Embryonic facial prominence (tissue), 1 donor: Measurements from ENCODE around the gene PCBP2.
"Not testable (repeated sequence)": the region's sequence is repeated elsewhere in the genome, so short reads cannot be mapped to it uniquely, and the experiment has no call there.

ENCODE experiments used
- DNase-seq: peaks from one replicate; pipeline ENCODE4 v3.0.0-alpha.2; 2016; ENCODE audit errors: extremely low spot score

Gene PCBP2

DNA sequence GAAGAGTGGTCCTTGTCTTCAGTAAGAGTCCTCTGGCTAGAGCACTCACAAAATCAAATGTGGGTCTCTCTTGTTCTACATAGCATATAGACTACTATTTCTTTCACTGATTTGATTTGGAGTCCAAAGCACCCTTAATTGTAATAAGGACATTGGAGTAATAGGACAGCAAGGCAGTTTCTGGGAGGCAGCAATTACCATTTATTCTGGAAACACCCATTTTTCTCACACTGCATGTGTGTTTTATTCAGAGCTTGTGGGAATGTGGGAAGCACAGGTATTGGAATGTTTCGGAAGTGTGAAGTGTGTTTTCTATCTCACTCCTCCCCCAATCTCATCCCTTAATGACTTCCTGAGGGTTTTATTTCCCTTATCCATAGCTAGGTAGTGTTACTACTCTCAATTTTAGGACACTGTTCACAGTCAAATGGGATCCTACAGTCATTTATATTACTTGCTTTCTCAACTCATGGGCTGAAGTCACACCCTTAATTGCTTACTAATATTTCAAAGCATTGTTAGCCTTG, 20.2 kb downstream of the PCBP2 start:
- no peak for DNase-seq

DNA sequence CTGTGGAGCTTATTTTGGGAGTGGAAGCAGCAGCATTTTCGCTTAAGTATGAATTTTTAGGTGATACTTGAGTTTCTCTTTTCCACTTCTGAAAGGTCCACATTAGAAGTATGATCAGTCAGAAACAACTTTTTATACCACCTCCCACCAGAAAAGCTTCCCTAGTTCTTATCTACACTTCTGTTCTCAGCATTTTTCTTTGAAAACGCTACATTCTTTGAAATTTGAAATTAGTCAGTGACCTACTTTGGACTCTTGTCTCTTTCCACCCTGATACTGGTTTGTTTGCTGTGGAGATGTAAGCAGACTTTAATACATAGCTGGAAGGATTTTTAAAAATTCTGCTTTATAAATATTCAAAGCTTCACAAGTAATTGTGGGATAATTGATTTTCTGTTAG, 22.2 kb downstream of the PCBP2 start:
- no peak for DNase-seq

DNA sequence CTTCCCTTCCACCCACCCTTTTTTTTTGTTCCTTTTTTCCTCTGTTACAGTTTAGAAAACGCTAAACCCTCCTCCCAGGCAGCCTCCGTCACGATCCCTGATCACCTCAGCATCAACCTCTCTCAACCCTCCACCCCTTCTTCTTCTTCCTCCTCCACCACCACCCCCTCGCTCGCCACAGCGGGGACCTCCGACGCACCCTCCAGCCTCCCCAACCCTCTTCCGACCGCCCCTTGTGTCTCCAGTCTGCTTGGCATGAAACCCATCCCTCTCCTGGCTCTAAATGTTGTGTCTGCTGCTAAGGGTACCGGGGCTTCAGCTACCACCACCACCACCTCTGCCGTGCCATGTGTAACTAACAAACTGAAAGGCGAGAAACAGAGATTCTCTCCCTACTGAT, 22.9 kb downstream of the PCBP2 start:
- no peak for DNase-seq

DNA sequence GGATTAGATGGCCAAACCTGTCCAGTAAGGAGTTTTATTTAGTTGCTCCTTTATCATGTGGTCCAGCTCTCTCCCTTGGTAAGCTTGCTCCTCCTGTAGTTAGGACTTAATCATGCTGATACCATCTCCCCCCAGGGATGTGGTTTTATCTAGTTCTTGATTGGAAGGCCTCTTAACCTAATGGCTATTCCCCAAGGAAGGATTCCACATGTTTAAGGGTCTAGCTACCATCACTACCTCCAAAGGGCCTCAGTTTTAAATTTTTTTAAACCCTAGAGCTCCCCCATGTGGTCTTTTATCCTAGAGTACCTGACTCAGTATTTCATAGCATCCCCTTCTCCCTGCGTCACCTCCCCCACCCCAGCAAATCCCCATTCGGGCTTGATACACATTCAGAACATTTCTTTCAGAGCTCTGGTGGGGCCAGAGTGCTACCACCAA, 24.9 kb downstream of the PCBP2 start:
- DNase-seq, result no peak

DNA sequence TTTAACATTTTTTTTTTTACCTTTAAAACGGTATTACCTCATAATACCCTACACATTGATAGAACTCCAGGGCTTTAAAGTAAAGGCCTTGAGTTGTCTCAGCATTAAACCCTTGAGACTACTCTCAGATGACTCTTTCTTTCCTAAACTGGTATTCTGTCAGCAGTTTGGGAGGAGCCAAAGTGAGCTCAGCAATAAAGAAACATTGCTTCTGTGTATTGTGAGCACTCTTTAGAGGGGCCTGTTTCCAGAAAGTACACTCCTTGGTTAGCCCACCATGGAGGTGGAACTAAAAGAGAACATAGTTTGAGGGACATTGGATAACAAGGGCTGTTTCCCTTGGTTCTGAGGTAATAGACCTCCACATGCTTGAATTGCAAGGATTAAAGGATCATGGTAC, 27.0 kb downstream of the PCBP2 start:
- DNase-seq, result no peak

DNA sequence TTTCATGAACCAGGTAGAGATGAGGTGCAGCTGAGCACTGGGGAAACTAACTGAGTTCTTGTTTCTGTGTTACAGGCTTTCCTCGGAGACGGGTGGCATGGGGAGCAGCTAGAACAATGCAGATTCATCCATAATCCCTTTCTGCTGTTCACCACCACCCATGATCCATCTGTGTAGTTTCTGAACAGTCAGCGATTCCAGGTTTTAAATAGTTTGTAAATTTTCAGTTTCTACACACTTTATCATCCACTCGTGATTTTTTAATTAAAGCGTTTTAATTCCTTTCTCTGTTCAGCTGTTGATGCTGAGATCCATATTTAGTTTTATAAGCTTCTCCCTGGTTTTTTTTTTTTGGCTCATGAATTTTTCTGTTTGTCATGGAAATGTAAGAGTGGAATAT, 27.4 kb downstream of the PCBP2 start:
- no peak for DNase-seq

DNA sequence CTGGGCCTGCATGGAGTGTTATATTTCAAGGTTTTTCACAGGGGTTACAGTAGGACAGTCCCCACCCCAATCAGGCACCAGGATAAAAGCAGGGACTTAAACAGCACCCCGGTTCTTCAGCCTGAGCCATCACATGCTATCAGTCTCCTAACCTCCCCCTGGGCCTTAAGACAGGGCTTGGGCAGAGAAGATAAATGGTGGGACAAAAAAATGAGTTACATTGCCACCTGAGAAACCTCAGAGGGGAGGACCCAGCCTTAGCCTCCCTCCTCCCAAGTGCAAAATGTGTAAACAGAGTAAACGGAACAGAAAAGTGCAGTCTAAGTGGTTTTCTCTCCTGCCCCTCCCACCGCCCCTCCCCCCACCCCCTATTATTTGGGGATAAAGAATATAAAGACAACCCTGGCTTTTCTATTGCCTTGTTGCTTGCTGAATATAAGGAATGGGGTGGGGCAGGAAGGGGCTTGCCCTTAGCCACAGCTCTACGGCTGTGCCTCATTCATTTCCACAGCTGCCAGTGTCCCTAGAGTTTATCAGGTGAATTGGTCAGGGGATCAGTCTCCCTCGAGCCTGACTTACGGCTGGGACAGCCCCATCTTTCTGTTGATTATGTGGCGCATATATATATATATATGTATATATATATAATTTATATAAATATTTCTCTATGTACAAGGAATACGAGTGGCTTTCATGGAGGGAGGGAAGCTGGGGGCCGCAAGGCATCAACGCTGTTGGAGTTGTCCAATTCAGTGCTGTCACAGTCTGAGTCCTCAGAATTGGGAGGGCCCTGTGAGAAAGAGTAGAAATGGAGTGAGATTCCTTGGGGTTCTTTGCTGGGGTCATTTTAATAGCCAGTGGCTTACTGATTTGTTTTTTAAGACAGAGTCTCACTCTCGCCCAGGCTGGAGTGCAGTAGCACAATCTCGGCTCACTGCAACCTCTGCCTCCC, 28.9 kb downstream of the PCBP2 start:
- no peak for DNase-seq

DNA sequence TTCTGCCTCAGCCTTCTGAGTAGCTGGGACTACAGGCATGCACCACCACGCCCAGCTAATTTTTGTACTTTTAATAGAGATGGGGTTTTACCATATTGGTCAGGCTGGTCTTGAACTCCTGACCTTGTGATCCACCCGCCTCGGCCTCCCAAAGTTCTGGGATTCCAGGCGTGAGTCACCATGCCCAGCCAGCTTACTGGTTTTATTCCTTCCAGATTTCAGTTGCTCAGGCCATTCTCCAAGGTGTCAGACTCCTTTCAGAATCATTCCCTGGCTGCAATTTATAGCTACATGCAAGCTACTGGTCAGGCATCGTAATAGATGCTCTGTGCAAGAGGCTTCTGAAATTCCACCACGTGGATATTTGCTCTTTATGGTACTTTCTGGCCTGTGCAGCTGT, 29.6 kb downstream of the PCBP2 start:
- not testable (repeated sequence) for DNase-seq

DNA sequence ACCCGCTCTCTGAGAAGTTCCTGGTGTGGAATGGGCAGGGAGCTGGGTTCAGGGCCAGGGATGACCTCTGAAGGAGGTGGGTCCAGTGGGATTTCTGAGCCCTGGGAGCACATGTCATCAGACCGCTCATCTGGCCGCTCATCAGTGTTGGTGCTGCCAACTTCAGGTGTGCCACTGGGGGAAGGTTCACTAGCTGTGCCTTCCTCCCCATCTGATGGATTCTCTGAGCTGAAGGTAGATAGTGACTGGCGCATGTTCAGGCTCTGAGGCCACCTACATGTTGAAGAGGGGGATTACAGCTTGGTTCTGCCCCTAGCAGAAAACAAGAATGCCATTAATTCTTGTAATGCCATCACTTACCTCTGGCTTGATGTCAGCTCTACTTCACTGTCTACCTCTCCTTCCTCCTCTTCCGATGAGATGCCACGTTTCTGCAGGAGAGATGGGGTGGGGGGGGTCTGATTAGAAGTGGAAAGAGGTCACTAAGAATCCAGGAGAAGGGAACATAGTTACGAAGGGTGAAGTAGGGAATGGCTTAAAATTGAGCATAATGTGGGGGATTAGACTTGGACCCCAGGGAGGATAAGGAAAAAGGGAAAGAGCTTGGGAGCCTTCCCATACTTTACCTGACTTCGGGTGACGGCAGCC, 30.2 kb downstream of the PCBP2 start:
- no peak for DNase-seq

DNA sequence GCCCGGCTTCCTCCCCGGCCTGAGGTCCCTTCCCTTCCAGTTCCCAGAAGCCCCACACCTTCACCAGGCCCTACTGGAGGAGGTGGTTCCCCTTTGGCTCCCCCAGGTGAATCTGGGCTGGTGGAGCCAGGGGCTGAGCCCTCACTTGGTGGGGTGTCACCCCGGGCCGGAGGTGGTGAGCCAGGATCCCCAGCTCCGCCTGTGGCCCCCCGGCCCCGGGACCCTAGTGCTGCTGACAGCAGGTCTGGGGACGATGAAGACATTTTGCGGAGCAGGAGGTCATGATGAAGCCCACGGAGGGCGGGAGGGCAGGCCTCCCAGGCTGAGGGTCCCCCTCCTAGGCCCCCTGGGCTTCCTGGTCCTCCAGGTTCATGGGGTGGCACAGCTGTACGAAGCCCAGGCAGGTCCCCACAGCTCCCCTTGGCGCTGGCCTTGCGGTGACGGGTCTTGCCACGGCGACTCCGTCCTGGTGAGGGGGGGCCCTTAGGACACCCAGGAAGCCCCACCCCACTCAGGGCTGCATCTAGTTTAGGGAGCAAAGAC, 30.8 kb downstream of the PCBP2 start:
- DNase-seq, result no peak

DNA sequence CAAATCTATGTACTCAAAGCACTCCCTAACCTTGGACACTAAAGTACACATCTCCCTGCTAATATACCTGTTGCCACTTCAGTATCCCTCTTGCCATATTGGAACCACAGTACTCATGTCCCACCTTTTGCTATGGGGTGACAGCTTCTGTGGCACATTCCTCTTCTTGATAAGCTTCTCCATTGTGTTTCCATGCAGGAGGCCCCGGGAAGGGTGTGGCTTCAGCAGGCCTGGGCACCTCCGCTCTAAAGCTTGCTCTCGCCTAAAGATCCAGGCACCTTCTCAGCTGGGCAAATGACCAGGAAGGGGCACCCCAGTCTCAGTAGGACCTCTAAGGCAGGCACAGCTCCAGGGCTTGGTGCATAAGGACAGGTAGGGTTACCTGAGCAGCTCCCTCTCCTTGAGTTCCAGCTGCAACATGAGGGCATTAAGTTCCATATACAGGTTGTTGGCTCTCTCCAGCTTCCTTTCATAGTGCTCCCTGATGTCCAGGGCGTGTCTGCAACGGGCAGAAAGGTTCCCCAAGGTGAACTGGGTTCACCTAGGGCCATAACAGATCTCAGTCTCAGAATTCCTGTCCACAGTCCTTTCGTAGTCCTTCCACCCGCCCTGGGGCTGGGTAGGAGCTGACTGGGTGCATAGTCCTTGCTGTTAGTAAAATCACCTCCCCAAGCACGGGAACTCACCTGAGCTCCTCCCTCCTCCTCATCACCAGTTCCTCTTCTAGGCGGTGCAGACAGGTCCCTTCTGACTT, 31.5 kb downstream of the PCBP2 start:
- DNase-seq, result no peak

DNA sequence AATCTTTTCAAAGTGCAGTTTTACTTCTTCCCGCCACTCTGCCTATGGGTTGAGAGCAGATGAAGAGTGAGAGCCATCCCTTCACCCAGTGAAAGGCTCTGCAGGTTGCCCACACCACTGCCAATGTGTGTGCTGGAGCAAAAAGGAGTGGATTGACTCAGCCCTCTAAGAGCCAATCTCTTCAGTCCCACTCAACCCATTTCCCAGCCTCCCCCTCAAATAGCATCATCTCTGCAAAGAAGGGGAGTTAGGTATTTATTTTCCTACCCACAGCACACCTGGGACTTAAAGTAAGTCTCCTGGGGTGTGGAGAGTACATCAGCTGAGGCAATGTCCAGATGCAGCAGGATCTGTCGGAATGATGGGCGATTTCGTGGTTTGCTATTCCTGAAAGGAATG, 32.1 kb downstream of the PCBP2 start:
- no peak for DNase-seq

DNA sequence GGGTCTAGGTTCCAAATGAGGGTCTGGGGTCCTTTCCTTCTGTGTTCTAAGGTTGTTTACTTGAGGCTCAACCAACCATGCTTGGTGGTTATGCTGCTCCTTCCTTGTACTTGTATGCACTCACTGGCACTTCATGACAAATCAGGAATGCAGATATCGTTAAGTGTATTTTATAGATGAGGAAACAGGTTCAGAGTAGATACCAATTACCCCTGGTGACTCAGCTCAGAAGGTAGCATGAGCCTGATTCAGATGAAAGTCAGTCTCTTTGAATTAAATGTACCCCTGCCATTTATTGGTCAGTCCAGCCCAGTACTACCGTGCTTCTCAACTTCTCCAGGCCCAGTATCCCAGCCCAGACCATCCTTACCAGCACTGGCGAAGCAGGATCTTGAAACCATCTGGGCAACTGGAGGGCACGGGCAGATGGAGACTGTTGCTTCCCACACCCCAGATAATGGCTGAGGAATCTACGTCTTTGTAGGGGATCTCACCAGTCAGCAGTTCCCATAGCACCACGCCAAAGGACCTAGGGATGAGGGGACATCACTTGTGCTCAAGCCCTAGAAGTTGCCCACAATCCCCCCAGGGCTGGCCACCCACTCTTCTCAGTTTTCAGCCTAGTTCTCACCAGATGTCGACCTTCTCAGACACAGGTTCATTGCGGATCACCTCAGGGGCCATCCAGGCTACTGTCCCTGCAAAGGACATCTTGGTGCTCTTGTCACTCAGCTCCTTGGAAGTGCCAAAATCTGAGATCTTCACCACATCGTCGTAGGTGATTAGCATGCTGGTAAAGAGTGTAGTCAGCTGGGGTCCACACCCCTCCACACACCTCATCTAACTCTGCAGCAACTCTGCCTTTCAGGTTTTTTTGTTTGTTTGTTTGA, 33.0 kb downstream of the PCBP2 start:
- DNase-seq, result no peak

DNA sequence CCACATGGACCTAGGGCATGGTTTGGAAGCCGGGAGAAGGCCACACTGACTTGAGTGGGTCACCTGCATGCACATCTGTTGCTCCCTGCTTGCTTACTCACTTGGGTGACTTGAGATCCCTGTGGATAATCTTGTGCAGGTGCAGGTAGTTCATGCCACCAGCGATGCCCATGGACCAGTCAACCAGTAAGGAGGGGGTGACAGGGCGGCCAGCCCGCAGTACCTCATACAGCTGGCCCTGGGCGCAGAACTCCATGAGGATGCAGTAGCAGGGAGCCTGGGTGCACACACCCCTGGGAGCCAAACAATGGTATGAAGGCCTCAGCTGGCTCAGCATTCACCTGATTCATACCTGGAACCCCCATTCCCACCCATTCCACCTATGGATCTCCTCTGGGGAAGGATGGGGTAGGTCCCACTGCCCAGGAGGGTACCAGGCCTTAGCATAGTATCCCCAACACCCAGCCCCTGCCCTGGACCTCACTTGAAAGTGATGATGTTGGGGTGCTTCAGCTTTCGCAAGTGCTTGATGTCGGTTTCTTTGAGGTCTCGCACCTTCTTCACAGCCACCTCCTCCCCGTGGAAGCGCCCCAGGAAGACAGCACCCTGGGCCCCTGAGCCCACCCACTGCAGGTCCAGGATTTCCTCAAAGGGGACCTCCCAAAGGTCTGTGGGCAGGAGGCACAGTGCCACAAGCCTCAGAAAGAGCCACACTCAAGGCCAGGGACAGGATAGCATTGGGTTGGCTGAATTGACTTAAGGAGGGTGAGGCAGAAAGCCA, 34.2 kb downstream of the PCBP2 start:
- no peak for DNase-seq

DNA sequence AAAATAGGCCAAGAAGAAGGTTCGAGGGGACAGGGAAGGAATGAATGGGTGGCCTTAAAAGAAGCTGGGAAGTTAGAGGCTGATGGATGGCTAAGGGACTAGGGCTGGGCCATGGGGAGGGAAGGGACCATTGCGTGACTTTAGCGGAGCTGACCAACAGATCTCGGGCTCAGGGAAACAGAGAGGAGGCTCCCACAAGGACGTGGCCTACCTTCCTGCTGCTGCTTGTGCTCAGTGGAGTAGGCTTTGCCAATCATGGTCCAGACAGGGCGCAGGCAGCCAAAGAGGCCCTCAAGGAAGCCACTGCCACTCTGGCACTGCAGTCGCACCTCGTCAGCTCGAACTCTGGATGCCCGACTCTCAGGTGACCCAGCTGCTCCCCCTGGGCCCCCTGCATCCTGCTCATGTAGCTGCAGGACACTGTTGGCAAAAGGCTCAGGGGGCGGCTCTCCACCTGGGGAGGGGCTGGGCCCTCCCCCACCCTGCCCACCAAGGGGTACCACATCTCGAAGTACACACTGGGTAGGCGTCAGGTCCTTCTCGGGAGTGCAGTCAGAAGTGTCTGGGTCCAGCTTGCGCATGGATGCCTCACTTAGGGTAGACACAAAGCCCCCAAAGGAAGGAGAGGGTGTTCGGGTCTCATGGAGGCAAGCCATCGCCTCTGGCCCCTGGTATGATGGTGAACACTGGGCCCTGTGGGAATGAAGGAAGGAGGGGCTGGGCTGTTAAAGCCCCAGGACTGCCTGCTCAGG, 35.0 kb downstream of the PCBP2 start:
- DNase-seq, result no peak

DNA sequence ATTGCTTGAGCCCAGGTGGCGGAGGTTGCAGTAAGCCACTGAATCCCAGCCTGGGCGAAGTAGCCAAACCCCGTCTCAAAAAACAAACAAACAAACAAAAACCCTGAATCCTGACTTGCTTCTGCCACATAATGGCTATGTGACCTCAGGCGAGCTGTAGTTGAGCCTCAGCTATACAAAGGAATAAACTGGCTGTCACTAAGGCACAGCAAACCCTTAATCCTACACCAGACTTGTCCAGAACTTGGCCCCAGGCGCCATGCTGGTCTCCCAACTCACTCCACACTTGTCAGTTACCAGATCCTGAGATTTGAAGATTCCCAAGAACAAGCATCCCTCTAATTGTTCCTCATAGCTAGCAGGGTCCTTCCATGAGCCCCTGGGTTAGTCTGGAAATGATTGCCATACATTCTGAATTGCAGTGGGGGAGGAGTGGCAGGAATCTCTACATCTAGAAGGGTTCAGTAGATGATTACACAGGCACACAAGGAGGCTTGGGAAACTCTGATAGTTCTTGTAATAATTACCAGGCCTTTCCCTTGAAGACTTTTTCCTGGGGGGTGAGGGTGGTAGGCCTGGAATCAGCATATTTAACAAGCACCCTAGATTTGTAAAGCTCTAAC, 37.5 kb downstream of the PCBP2 start:
- DNase-seq, result no peak

DNA sequence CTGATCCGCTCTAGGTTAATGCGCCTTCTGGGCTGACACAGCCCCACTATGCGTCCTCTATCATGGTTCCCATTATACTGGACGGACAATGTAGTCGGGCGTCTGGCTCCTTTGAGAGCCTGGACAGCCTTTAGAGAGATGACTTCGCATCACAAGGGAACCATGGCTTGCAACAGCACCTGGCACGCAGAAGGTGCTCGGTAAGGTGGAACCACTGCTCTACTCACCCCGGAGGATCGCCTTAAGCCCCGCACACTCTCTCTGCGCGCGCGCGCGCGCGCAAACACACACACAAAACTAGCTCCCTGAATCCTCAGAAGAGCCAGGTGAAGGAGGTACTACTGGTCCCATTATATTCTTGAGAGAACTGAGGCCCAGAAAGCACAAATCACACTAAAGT, 40.3 kb downstream of the PCBP2 start:
- DNase-seq, result no peak

DNA sequence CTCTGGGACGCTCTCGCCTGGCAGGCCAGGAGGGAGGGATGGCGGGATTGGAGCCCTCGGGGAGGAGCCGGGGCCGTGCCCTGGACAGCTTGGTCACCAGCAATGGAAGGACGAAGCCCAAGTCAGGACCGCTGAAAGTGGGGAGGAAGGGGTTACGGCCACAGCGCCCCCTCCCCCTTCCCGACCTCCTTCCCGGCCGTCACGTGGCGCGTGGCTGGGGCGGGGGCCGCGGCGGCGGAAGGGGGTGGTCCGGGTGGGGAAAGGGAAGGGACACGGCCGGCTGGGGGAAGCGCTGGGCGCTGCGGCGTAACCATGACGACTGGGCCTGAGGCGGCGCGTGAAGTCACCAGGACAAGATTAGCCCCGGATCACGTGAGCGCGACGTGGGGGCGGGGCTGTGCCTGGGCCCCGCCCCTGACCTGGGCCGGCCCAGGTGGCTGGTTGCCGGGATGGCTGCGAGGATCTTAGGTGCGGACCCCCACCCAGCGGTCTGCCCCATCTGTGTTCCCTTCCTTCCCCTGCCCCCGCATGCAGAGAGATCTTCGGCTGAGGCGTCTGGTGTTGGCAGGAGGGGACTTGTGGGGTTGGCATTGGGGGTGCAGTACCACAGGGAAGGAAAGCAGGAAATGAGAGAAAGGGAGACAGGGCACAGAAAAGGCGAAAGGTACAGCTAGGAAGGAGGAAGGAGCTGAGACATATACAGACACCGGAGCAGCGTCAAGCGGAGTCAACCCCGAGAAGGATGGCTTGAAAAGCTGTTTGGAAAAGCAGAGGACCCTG, 41.1 kb downstream of the PCBP2 start:
- DNase-seq, result peak; percentile 91
